Measurements from ENCODE around the gene ZNF775. TPM values are rescaled to one million over a fixed set of nuclear protein-coding genes. Genes with fewer than 3 reads are reported as not detected.

The ZNF775 gene
- total RNA-seq, 1 experiment from 2014 or later, result 1.7 TPM

GRCh38 chr7:150382123-150382843 is 3.2 kb downstream of the ZNF775 start:
- Mint-ChIP-seq H3K27me3 (ENCODE audit: insufficient read depth, unreplicated experiment) (no peaks in the 10 kb centered on the region), H3K4me3 (ENCODE audit: unreplicated experiment) (no peak overlapping the region), H3K27ac (ENCODE audit: low read depth, unreplicated experiment) (no peak overlapping the region), H3K4me1 (ENCODE audit: insufficient read depth, unreplicated experiment) (peaks cover 21% of the 10 kb centered on the region), H3K9me3 (ENCODE audit: unreplicated experiment) (no peaks in the 10 kb centered on the region), H3K36me3 (ENCODE audit: insufficient read depth, unreplicated experiment) (no peaks in the 10 kb centered on the region)
- CTCF ChIA-PET, result no interaction called here
- POLR2A ChIA-PET, result no interaction called here
- DNase-seq (ENCODE audit: unreplicated experiment), result no peak
- BruUV-seq (replicated peaks), result no TSS peak
- TF ChIP-seq, protein P1, sequence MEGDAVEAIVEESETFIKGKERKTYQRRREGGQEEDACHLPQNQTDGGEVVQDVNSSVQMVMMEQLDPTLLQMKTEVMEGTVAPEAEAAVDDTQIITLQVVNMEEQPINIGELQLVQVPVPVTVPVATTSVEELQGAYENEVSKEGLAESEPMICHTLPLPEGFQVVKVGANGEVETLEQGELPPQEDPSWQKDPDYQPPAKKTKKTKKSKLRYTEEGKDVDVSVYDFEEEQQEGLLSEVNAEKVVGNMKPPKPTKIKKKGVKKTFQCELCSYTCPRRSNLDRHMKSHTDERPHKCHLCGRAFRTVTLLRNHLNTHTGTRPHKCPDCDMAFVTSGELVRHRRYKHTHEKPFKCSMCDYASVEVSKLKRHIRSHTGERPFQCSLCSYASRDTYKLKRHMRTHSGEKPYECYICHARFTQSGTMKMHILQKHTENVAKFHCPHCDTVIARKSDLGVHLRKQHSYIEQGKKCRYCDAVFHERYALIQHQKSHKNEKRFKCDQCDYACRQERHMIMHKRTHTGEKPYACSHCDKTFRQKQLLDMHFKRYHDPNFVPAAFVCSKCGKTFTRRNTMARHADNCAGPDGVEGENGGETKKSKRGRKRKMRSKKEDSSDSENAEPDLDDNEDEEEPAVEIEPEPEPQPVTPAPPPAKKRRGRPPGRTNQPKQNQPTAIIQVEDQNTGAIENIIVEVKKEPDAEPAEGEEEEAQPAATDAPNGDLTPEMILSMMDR (IDR thresholded peaks at IDR 0.05; ENCODE audit: unreplicated experiment), result no peak
- intact Hi-C loops (cut with micrococcal nuclease), result no loop called here

DNA sequence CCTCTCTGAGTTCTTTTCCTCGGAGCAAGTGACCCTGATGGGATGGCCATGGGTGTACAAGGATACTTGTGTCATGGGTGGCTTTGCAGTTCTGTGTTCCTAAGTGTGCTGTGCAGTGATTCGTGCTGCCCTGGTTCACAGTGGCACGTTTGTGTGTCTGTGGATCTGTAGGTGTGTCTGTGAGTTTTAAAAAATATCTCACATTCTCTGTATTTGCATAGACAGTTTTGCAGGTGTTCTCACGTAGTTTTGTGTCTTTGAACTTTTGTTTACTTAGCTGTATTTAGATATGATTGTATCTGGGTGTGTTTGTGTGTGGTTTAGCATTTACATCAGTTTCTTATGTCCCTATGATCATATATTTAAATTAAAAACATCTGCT is 3.7 kb downstream of the ZNF775 start:
- Mint-ChIP-seq H3K9me3 (ENCODE audit: unreplicated experiment) (no peaks in the 10 kb centered on the region), H3K4me1 (ENCODE audit: insufficient read depth, unreplicated experiment) (peaks cover 21% of the 10 kb centered on the region), H3K27me3 (ENCODE audit: insufficient read depth, unreplicated experiment) (no peaks in the 10 kb centered on the region), H3K27ac (ENCODE audit: low read depth, unreplicated experiment) (no peak overlapping the region), H3K36me3 (ENCODE audit: insufficient read depth, unreplicated experiment) (no peaks in the 10 kb centered on the region), H3K4me3 (ENCODE audit: unreplicated experiment) (no peak overlapping the region)
- POLR2A ChIA-PET, result no interaction called here
- CTCF ChIA-PET, result no interaction called here
- intact Hi-C loops (cut with micrococcal nuclease), result no loop called here
- TF ChIP-seq, protein P1 (IDR thresholded peaks at IDR 0.05; ENCODE audit: unreplicated experiment), result no peak
- BruUV-seq (replicated peaks), result no TSS peak
- DNase-seq (ENCODE audit: unreplicated experiment), result no peak

DNA sequence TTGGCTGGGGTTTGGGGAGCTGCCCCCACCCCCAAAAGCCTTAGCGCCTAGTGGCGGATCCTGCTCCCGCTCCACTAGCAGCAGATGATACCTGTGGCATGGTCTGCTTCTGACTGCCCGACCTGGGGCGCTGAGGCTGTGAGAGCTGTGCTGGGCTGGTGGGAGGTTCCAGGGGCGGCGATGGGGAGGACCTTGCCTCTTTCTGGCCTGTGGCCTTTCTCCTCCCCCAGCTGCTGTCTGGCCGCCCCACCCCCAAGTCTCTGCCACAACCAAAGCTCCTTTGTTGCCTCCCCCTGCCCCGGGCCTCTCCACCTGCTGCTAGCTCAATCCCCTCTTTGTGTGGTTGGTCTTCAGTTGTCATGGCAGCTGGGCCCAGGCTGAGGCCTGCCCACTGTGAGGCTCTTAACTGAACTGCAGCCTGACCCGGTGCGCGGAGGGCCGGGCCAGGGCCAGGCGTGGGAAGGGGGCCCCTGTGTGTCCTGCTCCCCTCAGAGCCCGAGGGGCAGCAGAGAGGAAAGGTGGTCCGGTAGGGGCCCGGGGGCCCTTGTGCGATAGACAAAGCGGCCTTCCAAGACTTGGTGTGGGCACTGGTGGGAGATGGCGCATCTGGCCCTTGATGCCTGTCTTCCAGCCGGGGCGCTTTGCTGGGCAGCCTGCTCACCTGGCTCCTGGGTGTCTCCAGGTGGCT is 4.7 kb downstream of the ZNF775 start:
- Mint-ChIP-seq H3K4me1 (ENCODE audit: insufficient read depth, unreplicated experiment) (peaks cover 21% of the 10 kb centered on the region), H3K4me3 (ENCODE audit: unreplicated experiment) (no peak overlapping the region), H3K9me3 (ENCODE audit: unreplicated experiment) (no peaks in the 10 kb centered on the region), H3K36me3 (ENCODE audit: insufficient read depth, unreplicated experiment) (no peaks in the 10 kb centered on the region), H3K27ac (ENCODE audit: low read depth, unreplicated experiment) (no peak overlapping the region), H3K27me3 (ENCODE audit: insufficient read depth, unreplicated experiment) (no peaks in the 10 kb centered on the region)
- TF ChIP-seq, protein P1 (IDR thresholded peaks at IDR 0.05; ENCODE audit: unreplicated experiment), result no peak
- no peak for DNase-seq (ENCODE audit: unreplicated experiment)
- POLR2A ChIA-PET, result no interaction called here
- CTCF ChIA-PET, result interaction anchor here (0.6 to 0.8 kb wide), 3 partner anchors 9 to 27 kb away, joined by 3 to 4 read pairs (median 3); no protein-coding TSS in a partner anchor
- intact Hi-C loops (cut with micrococcal nuclease), result no loop called here
- no TSS peak for BruUV-seq (replicated peaks)

DNA sequence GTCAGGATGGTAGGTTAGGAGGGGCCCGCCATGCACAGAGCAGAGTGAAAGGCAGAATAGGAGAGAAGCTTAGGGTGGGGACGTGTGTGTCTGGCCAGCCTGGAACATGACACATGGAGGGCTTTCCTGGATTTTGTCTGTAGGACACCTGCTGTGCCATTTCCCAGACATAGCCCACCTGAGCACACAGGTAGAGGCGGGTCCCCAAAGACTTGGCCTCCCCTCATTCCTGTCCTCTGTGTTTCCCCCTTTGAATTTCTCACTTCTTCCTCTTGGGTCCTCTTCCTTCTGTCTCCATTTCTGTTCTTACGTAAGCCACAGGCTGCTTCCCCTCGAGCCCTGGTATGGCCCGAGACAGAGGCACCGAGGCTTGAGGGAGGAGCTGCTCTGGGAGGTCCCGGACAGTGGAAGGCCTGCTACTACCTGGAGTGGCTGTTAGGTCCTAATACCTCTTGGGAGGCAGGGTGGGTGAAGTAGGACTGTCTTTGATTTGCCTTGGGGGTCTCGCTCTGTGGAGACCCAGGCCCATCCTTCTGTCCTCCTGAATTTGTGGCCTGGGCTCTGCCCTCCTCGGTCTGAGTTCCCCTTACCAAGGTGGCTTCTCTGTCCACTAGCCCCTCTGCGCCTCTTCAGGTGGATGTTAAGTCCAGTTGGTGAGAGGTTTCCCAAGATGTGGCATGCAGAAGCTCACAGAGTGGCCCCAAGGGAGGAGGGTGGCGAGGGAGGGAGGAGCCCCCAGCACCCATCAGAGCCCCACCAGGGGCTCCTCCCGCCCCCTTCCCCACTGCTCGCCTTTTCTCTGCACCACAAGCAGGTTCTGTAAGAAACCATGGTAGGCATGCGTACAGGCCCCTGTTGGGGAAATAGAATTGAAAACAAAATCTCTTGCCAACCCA is 5.5 kb downstream of the ZNF775 start:
- TF ChIP-seq, protein P1 (IDR thresholded peaks at IDR 0.05; ENCODE audit: unreplicated experiment), result no peak
- H3K27ac Mint-ChIP-seq (ENCODE audit: low read depth, unreplicated experiment), result peak overlapping the region; percentile 61
- CTCF ChIA-PET, result interaction anchor here (0.8 kb wide), 1 partner anchor 17 kb away, joined by 3 read pairs; no protein-coding TSS in a partner anchor
- no peak for DNase-seq (ENCODE audit: unreplicated experiment)
- intact Hi-C loops (cut with micrococcal nuclease), result no loop called here
- H3K27me3 Mint-ChIP-seq (ENCODE audit: insufficient read depth, unreplicated experiment), result no peaks in the 10 kb centered on the region
- H3K4me1 Mint-ChIP-seq (ENCODE audit: insufficient read depth, unreplicated experiment), result peaks cover 18% of the 10 kb centered on the region
- POLR2A ChIA-PET, result interaction anchor here (0.7 kb wide), 1 partner anchor 779 kb away, joined by 3 read pairs; no protein-coding TSS in a partner anchor
- no peak overlapping the region for H3K4me3 Mint-ChIP-seq (ENCODE audit: unreplicated experiment)
- no peaks in the 10 kb centered on the region for H3K36me3 Mint-ChIP-seq (ENCODE audit: insufficient read depth, unreplicated experiment)
- H3K9me3 Mint-ChIP-seq (ENCODE audit: unreplicated experiment), result no peaks in the 10 kb centered on the region
- no TSS peak for BruUV-seq (replicated peaks)

All from MCF 10A (cell line).